Heart left ventricle (tissue), 16 donors: ENCODE data around the gene UTS2. TPM values are rescaled to one million over a fixed set of nuclear protein-coding genes. Genes with fewer than 3 reads are reported as not detected.

Source experiments
- ATAC-seq, 4 donors: fragments of 200-7000 bp; cut with Tn5 transposase; one replicate each; pipeline ENCODE4 v1.9.1; 2020 to 2022; ENCODE audit warnings: moderate library complexity in 4 of 4, mild to moderate bottlenecking in 3 of 4, moderate number of reproducible peaks in 1 of 4
- DNase-seq, 5 donors: peaks; one replicate each; pipeline ENCODE4 v3.0.0-alpha.2; 2020
- H3K27ac ChIP-seq, 12 donors: fragments of 200-600 bp; sonication (generic) in 4 of 12; one replicate each; pipeline versions ENCODE4 v1.5.0 to v1.8.0; 2016 to 2022; ENCODE audit warnings: mild to moderate bottlenecking in 2 of 12
- H3K27me3 ChIP-seq, 9 donors: fragments of 200-600 bp; sonication (generic) in 2 of 9; one replicate each; pipeline versions ENCODE4 v1.5.1 to v1.8.0; 2016 to 2022; ENCODE audit warnings: mild to moderate bottlenecking in 3 of 9
- H3K36me3 ChIP-seq, 9 donors: fragments of 200-600 bp; sonication (generic) in 2 of 9; one replicate each; pipeline versions ENCODE4 v1.5.0 to v1.8.0; 2018 to 2022; ENCODE audit warnings: mild to moderate bottlenecking in 2 of 9
- H3K4me1 ChIP-seq, 12 donors: fragments of 200-600 bp; sonication (generic) in 4 of 12; one replicate each; pipeline versions ENCODE4 v1.5.0 to v1.8.0; 2016 to 2022; ENCODE audit warnings: mild to moderate bottlenecking in 3 of 12
- H3K4me3 ChIP-seq, 12 donors: fragments of 200-600 bp; sonication (generic) in 4 of 12; one replicate each; pipeline versions ENCODE4 v1.5.0 to v1.8.0; 2017 to 2022; ENCODE audit warnings: mild to moderate bottlenecking in 9 of 12, moderate library complexity in 4 of 12
- H3K9me3 ChIP-seq, 12 donors: fragments of 200-600 bp; sonication (generic) in 4 of 12; one replicate each; pipeline versions ENCODE4 v1.5.0 to v1.8.0; 2016 to 2022; ENCODE audit warnings: mild to moderate bottlenecking in 1 of 12
- POLR2A ChIP-seq, 2 donors: fragments of 450-650 bp; IDR thresholded peaks; one replicate each; pipeline ENCODE4 v1.6.1; 2017; ENCODE audit warnings: antibody characterized with exemption in 2 of 2, mild to moderate bottlenecking in 2 of 2, moderate library complexity in 2 of 2
- WGBS, 4 donors: extraction: QIAGEN DNeasy Blood & Tissue Kit in 2 of 4; methylation state at CpG; one replicate each; pipeline versions ENCODE4 v1.1.5 to v1.1.7; 2013 to 2018; 5-methylcytosine and 5-hydroxymethylcytosine counted together
- intact Hi-C, 10 donors: fragments of 100-400 bp; cut with DNase I; formaldehyde crosslinking; loops; one replicate each; pipeline versions ENCODE4 v1.11.1 to v1.14.2; 2022
- polyA plus RNA-seq, 2 donors: library from polyadenylated mRNA; stranded (reverse); fragments of 200-250 nt; gene quantifications; one replicate each; pipeline ENCODE4 v1.2.3, GENCODE V29; 2013
- total RNA-seq, 9 donors: library from RNA; depleted of rRNA in 2 of 9; stranded (reverse); fragments of >200 nt in 2 of 9; fragmentation: NEBNext Ultra II Directional in 3 of 9; extraction: Animal tissue kit (Norgen Biotek cat#: 25700) in 3 of 9; gene quantifications; one replicate each; pipeline versions ENCODE4 v1.1.0 to v1.2.4, GENCODE V29; 2016 to 2023
- TF ChIP-seq, protein P1 (sequence below), 12 donors: fragments of 200-600 bp; sonication (generic) in 4 of 12; IDR thresholded peaks; one replicate each; pipeline versions ENCODE4 v1.5.0 to v1.8.0; 2018 to 2022; ENCODE audit warnings: antibody characterized with exemption in 12 of 12, mild to moderate bottlenecking in 5 of 12
- donor health status: ischemic (EF 13 %, LVEDD 7.1; RV severe dilation, severe dysfunction).
- donor health status: healthy with polysubstance abuse.
- donor health status: DM: no; HTN: yes; CAD: no.
- donor health status: DM: no; HTN: no; CAD: no.
- donor health status: ischemic (EF 25% LVEDD 6.9; RV normal size, moderate dysfunction).
- donor health status: ischemic (EF 25% LVEDD 5.7; RV mildly dilated, moderate dysfunction).
- donor health status: healthy.
- donor health status: DM: yes; HTN: yes; CAD: no.
- donor health status: ischemic (EF 35%, LVEDD 5.7; RV mildly dilated, moderate dysfunction).
- donor health status: nonischemic (EF 11% LVEDD 7.7; RV severe dilation, severe dysfunction).
- donor health status: DM: yes; HTN: yes; CAD: no.
- donor health status: PGD.
- donor health status: ischemic (EF 29% LVEDD 5.4; RV normal size, mild dysfunction).
- donor health status: nonischemic (EF 23%, LVEDD 6.1; RV moderate dilation, normal function).

The UTS2 gene
- total and polyA plus RNA-seq, 11 donors, result 0.54 TPM; not detected in 10

DNA sequence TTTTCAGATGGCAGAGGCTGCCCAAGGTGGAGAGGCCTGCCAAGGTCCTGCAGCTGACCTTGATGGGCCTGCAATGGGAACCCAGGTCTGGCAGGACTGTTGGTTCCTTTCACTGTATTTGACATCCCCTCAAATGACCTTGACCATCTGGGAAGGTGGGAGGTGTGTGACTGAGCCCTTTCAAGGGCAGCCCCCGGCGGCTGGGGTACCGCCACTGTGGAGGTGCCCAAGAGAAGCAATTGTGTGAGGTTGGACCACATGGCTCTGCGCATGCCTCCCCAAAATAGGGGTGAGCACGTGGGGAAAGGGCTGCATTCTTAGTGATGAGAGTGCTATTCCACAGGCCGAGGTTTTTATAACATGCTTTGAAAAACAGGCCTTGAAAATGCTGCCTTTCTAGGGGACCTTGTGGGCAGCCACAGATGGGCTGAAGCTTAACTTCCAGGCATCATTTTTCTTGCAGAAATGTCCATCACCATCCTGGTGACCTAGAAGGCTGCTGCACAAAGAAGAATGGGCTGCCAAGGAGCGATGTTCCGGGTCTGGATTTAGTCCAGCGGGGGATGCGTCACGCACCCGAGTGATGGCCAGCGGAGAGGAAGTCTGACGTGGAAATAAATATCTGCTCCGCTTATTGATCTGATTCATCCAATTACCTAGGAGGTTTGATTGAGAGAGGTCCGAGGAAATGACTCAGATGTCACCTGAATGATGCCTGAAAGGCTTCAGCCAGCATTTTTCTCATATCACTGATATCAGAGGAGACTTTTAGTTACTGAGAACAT is 16.5 kb upstream of the UTS2 start:
- intact Hi-C loops, result no loop called here
- ATAC-seq, result no peak
- Histone ChIP-seq H3K27me3 (no peaks in the 10 kb centered on the region), H3K4me3 (no peak overlapping the region), H3K27ac (no peak overlapping the region), H3K4me1 (no peaks in the 10 kb centered on the region), H3K36me3 (no peaks in the 10 kb centered on the region), H3K9me3 (peaks cover 0 to 4% (median 0%) of the 10 kb centered on the region in 12 donors)
- TF ChIP-seq POLR2A (IDR thresholded peaks at IDR 0.05), result no peak
- TF ChIP-seq, protein P1, sequence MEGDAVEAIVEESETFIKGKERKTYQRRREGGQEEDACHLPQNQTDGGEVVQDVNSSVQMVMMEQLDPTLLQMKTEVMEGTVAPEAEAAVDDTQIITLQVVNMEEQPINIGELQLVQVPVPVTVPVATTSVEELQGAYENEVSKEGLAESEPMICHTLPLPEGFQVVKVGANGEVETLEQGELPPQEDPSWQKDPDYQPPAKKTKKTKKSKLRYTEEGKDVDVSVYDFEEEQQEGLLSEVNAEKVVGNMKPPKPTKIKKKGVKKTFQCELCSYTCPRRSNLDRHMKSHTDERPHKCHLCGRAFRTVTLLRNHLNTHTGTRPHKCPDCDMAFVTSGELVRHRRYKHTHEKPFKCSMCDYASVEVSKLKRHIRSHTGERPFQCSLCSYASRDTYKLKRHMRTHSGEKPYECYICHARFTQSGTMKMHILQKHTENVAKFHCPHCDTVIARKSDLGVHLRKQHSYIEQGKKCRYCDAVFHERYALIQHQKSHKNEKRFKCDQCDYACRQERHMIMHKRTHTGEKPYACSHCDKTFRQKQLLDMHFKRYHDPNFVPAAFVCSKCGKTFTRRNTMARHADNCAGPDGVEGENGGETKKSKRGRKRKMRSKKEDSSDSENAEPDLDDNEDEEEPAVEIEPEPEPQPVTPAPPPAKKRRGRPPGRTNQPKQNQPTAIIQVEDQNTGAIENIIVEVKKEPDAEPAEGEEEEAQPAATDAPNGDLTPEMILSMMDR (IDR thresholded peaks at IDR 0.05), result no peak
- DNase-seq, result no peak
- WGBS, 4 donors, result 85 to 89% (median 89%) methylated on average over 16 of the region's 16 CpGs

DNA sequence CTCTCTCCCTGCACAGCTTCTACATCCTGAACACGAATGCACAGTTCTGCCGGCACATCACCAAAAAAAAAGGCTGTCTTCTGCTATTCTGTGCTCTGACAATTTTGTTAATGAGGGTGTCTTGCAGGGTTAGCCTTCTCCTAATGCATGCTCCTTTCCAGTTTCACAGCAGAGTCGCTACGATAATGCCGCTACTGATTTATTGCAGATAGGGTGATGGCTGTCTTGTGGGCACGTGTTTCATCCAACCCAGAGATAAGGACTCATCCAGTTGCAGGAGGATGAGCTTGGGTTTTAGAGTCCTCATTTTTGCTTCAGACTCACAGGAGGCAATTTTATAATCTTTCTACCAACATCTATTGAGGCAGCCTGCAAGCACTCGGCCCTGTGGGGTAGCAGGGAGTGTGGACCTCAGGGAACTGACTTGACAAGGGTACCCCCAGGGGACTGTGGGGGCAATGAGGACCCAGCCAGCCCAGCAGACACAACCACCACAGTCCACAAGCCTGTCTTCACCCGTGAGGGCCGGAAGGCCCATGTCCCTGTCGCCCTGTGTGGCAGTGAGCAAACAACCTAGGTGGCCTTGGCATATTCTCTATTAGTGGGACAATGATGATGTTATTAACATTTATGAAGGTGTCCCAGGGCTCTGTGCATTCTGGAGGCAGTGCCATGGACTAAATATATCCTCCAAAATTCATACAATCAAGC is 15.4 kb upstream of the UTS2 start:
- ATAC-seq (no peak), DNase-seq (no peak)
- no peak for TF ChIP-seq POLR2A (IDR thresholded peaks at IDR 0.05)
- TF ChIP-seq, protein P1 (IDR thresholded peaks at IDR 0.05), result no peak
- H3K27ac ChIP-seq, result no peak overlapping the region
- H3K36me3 ChIP-seq, result no peaks in the 10 kb centered on the region
- no peak overlapping the region for H3K4me3 ChIP-seq
- no peaks in the 10 kb centered on the region for H3K27me3 ChIP-seq
- no peaks in the 10 kb centered on the region for H3K4me1 ChIP-seq
- peaks cover 0 to 4% (median 0%) of the 10 kb centered on the region in 12 donors for H3K9me3 ChIP-seq
- 68 to 81% (median 78%) methylated on average over 7 to 10 of the region's 10 CpGs for WGBS, 4 donors
- intact Hi-C loops, result no loop called here

GRCh38 chr1:7865978-7866377 is 13.1 kb upstream of the UTS2 start:
- intact Hi-C loops, result no loop called here
- 80 to 89% (median 82%) methylated on average over 12 to 16 of the region's 16 CpGs for WGBS, 4 donors
- Histone ChIP-seq H3K4me1 (no peaks in the 10 kb centered on the region), H3K4me3 (no peak overlapping the region), H3K36me3 (no peaks in the 10 kb centered on the region), H3K27ac (no peak overlapping the region), H3K9me3 (peaks cover 0 to 4% (median 0%) of the 10 kb centered on the region in 12 donors), H3K27me3 (no peaks in the 10 kb centered on the region)
- no peak for ATAC-seq
- TF ChIP-seq, protein P1 (IDR thresholded peaks at IDR 0.05), result no peak
- no peak for TF ChIP-seq POLR2A (IDR thresholded peaks at IDR 0.05)
- no peak for DNase-seq

- DNase-seq (no peak), ATAC-seq (no peak)
- H3K4me3 ChIP-seq, result no peak overlapping the region
- H3K27ac ChIP-seq, result no peak overlapping the region
- H3K9me3 ChIP-seq, result no peaks in the 10 kb centered on the region
- TF ChIP-seq, protein P1 (IDR thresholded peaks at IDR 0.05), result no peak
- TF ChIP-seq POLR2A (IDR thresholded peaks at IDR 0.05), result no peak
- intact Hi-C loops, result no loop called here
- no peaks in the 10 kb centered on the region for H3K36me3 ChIP-seq
- WGBS, 4 donors, result 71 to 86% (median 75%) methylated on average over 7 to 17 of the region's 17 CpGs
- no peaks in the 10 kb centered on the region for H3K4me1 ChIP-seq
- H3K27me3 ChIP-seq, result no peaks in the 10 kb centered on the region
These were observed 11.0 kb upstream of the UTS2 start for GRCh38 chr1:7863756-7864328.
